Brain pericyte (primary cell): ENCODE data around the gene BCL11B.

ENCODE experiments used
- DNase-seq: peaks from one replicate; pipeline ENCODE4 v3.0.0-alpha.2; 2012; ENCODE audit warnings: low read depth, low spot score

Gene BCL11B

DNA sequence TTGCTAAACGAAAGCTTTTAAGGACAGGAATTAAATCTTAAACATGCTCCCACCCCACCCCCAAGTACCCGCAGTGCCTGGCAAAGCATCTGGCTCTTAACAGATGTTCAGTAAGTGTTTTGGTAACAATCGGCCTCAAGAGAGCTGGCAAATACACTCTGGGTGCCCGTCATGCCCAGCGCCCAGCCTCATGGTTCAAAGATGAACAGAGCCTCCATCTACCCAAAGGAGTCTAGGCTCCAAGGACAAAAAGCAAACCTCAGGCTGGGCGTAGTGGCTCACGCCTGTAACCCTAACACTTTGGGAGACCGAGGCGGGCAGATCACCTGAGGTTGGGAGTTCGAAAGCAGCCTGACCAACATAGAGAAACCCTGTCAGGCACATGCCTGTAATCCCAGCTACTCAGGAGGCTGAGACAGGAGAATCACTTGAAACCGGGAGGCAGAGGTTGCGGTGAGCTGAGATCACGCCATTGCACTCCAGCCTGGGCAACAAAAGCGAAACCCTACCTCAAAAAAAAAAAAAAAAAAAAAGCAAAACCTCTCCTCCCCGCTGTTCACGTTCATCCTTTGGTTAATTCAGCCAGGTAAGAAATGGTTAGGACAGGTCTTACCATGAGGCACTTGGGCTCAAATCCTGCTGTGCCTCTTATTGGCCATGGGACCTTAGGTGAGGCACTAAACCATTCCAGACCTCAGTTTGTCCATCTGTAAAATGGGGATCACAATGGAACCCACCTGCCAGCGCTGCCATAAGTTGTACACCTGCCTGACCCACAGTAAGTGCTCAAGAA lies 151.3 kb downstream of the BCL11B start:
- DNase-seq = no peak

DNA sequence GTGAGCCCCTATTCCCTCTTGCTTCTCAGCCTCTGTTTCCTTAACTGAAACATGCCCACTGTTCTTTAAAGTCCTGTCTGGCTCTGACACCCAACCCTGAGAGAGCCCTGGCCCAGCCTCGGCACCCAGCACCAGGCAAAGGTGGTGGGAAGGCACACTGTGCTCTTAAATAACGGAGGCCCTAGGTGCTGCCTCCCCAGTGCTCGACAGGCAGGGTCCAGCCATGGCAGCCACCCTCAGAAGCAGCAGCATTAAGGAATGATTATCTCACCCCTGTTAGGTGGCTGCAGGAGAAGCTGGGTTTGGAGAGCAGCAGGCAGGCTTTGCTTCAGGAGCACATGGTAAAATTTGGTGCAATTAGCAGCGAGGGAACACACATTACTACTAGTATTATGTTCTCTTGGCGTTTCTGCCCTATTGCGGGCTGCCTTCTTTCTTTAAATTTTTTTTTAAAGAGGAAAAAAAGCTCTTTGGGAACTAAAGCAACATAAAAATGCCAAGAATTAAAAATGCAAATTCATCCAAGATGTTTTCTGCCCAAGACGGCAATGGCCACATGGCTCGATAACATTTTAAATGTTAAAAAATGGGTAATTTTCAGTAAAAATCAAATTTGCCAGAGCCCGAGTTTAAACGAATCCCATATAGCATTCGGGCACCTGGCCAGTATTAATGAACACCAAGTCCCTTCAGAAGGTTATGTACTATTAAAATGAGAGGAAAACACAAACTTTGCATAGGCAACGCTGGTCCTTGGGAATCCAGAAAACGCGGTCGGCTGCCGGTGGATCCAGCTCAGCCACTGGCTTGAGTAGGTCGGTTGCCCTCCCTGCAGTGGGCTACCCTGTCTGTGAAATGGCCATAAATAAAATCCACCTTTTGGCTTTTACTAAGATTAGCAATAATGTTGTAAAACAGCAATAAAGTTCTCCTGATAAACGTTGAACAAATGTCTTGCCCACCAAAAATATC lies 152.2 kb downstream of the BCL11B start:
- no peak for DNase-seq
